Colonic mucosa (tissue), 4 donors: ENCODE results near the gene SLC6A8. TPM values are rescaled to one million over a fixed set of nuclear protein-coding genes. Genes with fewer than 3 reads are reported as not detected.
"Not testable (repeated sequence)": the region's sequence is repeated elsewhere in the genome, so short reads cannot be mapped to it uniquely, and the experiment has no call there.

Experiments
- DNase-seq: peaks from one replicate; pipeline ENCODE4 v3.0.0-alpha.2; 2020
- H3K27ac ChIP-seq: fragments of 200-600 bp; one replicate; pipeline ENCODE4 v1.8.0; 2021
- H3K27me3 ChIP-seq: fragments of 200-600 bp; one replicate; pipeline ENCODE4 v1.8.0; 2021
- H3K36me3 ChIP-seq: fragments of 200-600 bp; one replicate; pipeline ENCODE4 v1.8.0; 2021
- H3K4me1 ChIP-seq: fragments of 200-600 bp; one replicate; pipeline ENCODE4 v1.8.0; 2021; ENCODE audit warnings: mild to moderate bottlenecking
- H3K4me3 ChIP-seq: fragments of 200-600 bp; one replicate; pipeline ENCODE4 v1.8.0; 2021
- H3K9ac ChIP-seq, 2 donors: one replicate each; pipeline ENCODE4 v1.7.0; 2013; ENCODE audit warnings: control low read depth in 2 of 2, low read depth in 2 of 2, low read length in 2 of 2
- H3K9me3 ChIP-seq: fragments of 200-600 bp; one replicate; pipeline ENCODE4 v1.8.0; 2021
- CTCF ChIP-seq: fragments of 200-600 bp; IDR thresholded peaks from one replicate; pipeline ENCODE4 v1.8.0; 2022; ENCODE audit warnings: antibody characterized with exemption, mild to moderate bottlenecking
- intact Hi-C: fragments of 100-400 bp; cut with DNase I; formaldehyde crosslinking; loops from one replicate; pipeline ENCODE4 v1.14.1; 2022
- total RNA-seq, 2 donors: library from RNA; stranded (reverse); fragmentation: NEBNext Ultra II Directional in 1 of 2; extraction: Animal tissue kit (Norgen Biotek cat#: 25700) in 1 of 2; gene quantifications; one replicate each; pipeline ENCODE4 v1.2.1, GENCODE V29; 2021
- donor health status: healthy.
- donor health status: DM: no; HTN: no; CAD: no.
- donor health status: DM: no; HTN: no; CAD: no.

The SLC6A8 gene
- total RNA-seq, 2 donors from 2014 or later, result 197 to 435 TPM

DNA sequence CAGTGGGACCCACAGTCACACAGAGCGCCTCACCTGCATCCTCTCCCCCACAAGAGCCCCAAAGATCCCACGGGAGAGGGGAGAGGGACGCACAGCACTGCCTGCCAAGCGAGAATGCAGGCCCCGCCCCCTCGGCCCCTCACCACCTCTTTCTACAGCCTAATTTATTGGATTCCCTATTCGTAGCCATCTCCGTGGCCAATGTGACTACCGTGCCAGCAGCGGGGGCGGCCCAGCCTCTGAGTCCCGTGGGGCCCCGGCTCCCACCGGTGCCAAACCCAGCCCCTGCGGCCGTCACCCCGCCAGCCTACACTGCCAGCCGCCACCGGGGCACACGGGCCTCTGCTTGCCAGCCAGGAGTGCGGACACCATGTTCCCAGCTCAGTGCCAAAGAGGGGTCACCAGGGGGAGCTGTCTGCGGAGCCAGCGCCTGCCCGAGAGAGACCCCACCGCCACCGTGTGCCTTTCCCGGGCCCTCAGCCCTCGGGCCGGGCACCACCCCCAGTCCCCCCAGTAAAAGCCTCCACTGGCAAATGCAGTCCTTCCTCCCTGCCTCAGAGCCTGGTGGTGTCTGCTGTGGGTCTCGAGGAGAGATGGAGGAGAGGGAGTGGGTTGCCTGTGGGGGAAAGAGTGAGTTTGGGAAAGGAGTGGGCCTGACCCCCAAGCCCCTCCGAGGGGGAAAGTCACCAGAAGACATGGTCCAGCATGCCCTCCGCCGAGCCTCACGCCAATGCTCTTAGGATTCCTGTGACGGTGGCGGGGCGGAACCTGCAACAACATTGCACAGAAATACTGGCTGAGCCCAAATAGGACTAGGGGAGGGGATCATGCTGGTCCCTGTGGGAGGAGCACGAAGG, 56.7 kb downstream of the SLC6A8 start:
- peak overlapping the region; percentile 34 to 50 for H3K9ac ChIP-seq
- no peak for TF ChIP-seq CTCF
- H3K27ac ChIP-seq, result peak overlapping the region; percentile 13
- intact Hi-C loops, result no loop called here
- H3K27me3 ChIP-seq, result no peaks in the 10 kb centered on the region
- H3K4me3 ChIP-seq, result peak overlapping the region; percentile 13
- peak; percentile 51 for DNase-seq
- no peaks in the 10 kb centered on the region for H3K4me1 ChIP-seq
- H3K36me3 ChIP-seq, result no peaks in the 10 kb centered on the region
- no peaks in the 10 kb centered on the region for H3K9me3 ChIP-seq

- H3K4me1 ChIP-seq, result not testable (repeated sequence)
Observed at GRCh38 chrX:153745067-153745433, 57.3 kb downstream of the SLC6A8 start.

More at GRCh38 chrX:153745067-153745433, 57.3 kb downstream of the SLC6A8 start:
- intact Hi-C loops, H3K27me3 ChIP-seq, H3K9me3 ChIP-seq, H3K4me3 ChIP-seq, H3K36me3 ChIP-seq, H3K27ac ChIP-seq, DNase-seq, H3K9ac ChIP-seq: not testable (repeated sequence)

Other genes with a start within 250 kb of the SLC6A8 start
- 1 to 10 TPM in 1 of 2 donors, not detected in 1; 1.2 TPM for gene TREX2, start 241.9 kb upstream of the SLC6A8 start, total RNA-seq
- gene HAUS7, start 217.3 kb upstream of the SLC6A8 start, total RNA-seq, result 10 to 100 TPM; 18.9 to 47.8 TPM
- 10 to 100 TPM in 1 of 2 donors, 1 to 10 TPM in 1; 6.0 to 11.4 TPM for gene BGN, start 192.9 kb upstream of the SLC6A8 start, total RNA-seq
- gene ATP2B3, start 170.3 kb upstream of the SLC6A8 start, total RNA-seq, result under 1 TPM in 1 of 2 donors, not detected in 1; 0.24 TPM
- gene CCNQ, start 88.8 kb upstream of the SLC6A8 start, total RNA-seq, result 10 to 100 TPM; 16.3 to 24.0 TPM
- under 1 TPM in 1 of 2 donors, not detected in 1; 0.49 TPM for gene DUSP9, start 40.7 kb upstream of the SLC6A8 start, total RNA-seq
- gene PNCK, start 14.1 kb upstream of the SLC6A8 start, total RNA-seq, result 10 to 100 TPM in 1 of 2 donors, 1 to 10 TPM in 1; 1.9 to 11.1 TPM
- 100 to 1,000 TPM; 217 to 295 TPM for gene BCAP31, start 36.5 kb downstream of the SLC6A8 start, total RNA-seq
- 10 to 100 TPM; 12.7 to 16.8 TPM for gene ABCD1, start 36.9 kb downstream of the SLC6A8 start, total RNA-seq
- gene PLXNB3, start 76.3 kb downstream of the SLC6A8 start, total RNA-seq, result 1 to 10 TPM in 1 of 2 donors, under 1 TPM in 1; 0.57 to 3.7 TPM
- 1 to 10 TPM in 1 of 2 donors, under 1 TPM in 1; 0.64 to 2.3 TPM for gene SRPK3, start 93.1 kb downstream of the SLC6A8 start, total RNA-seq
- 10 to 100 TPM; 80.6 to 92.6 TPM for gene IDH3G, start 106.4 kb downstream of the SLC6A8 start, total RNA-seq
- 100 to 1,000 TPM; 253 to 377 TPM for gene SSR4, start 106.7 kb downstream of the SLC6A8 start, total RNA-seq
- gene PDZD4, start 142.6 kb downstream of the SLC6A8 start, total RNA-seq, result 1 to 10 TPM; 1.5 to 3.2 TPM
- gene L1CAM, start 198.2 kb downstream of the SLC6A8 start, total RNA-seq, result 1 to 10 TPM; 4.3 to 8.8 TPM
- under 1 TPM in 1 of 2 donors, not detected in 1; 0.24 TPM for gene AVPR2, start 216.7 kb downstream of the SLC6A8 start, total RNA-seq
- 10 to 100 TPM; 19.9 to 30.0 TPM for gene ARHGAP4, start 238.3 kb downstream of the SLC6A8 start, total RNA-seq
- gene NAA10, start 247.1 kb downstream of the SLC6A8 start, total RNA-seq, result 100 to 1,000 TPM in 1 of 2 donors, 10 to 100 TPM in 1; 55.9 to 115 TPM